Liver (tissue), 9 donors: Measurements from ENCODE around the gene SNX13. TPM values are rescaled to one million over a fixed set of nuclear protein-coding genes. Genes with fewer than 3 reads are reported as not detected.

Experiments used
- DNase-seq: peaks from one replicate; pipeline ENCODE4 v3.0.0-alpha.2; 2017; ENCODE audit warnings: low spot score
- H3K27ac ChIP-seq, 2 donors: one replicate each; pipeline ENCODE4 v1.7.0; 2013; ENCODE audit warnings: inconsistent platforms in 2 of 2, low read length in 2 of 2, control low read depth in 1 of 2, low read depth in 1 of 2, mild to moderate bottlenecking in 1 of 2
- H3K27me3 ChIP-seq, 4 donors: one replicate each; pipeline versions ENCODE4 v1.6.1 to v1.7.0; 2013; ENCODE audit warnings: low read length in 3 of 4, inconsistent platforms in 1 of 4, mild to moderate bottlenecking in 1 of 4, moderate library complexity in 1 of 4; ENCODE audit not compliant: control insufficient read depth in 4 of 4, insufficient read depth in 4 of 4
- H3K36me3 ChIP-seq, 4 donors: one replicate each; pipeline versions ENCODE4 v1.6.1 to v1.7.0; 2013; ENCODE audit warnings: low read length in 3 of 4, mild to moderate bottlenecking in 3 of 4, low read depth in 1 of 4, moderate library complexity in 1 of 4; ENCODE audit not compliant: control insufficient read depth in 4 of 4, insufficient read depth in 3 of 4
- H3K4me1 ChIP-seq, 4 donors: one replicate each; pipeline versions ENCODE4 v1.6.1 to v1.7.0; 2013; ENCODE audit warnings: low read length in 3 of 4, mild to moderate bottlenecking in 3 of 4, moderate library complexity in 1 of 4; ENCODE audit not compliant: control insufficient read depth in 4 of 4, insufficient read depth in 4 of 4
- H3K4me3 ChIP-seq, 3 donors: one replicate each; pipeline versions ENCODE4 v1.6.1 to v1.7.0; 2013; ENCODE audit warnings: low read length in 3 of 3, control low read depth in 1 of 3, low read depth in 1 of 3, mild to moderate bottlenecking in 1 of 3
- H3K9ac ChIP-seq, 2 donors: one replicate each; pipeline ENCODE4 v1.7.0; 2013; ENCODE audit warnings: low read length in 2 of 2, mild to moderate bottlenecking in 2 of 2, moderate library complexity in 2 of 2, control low read depth in 1 of 2, low read depth in 1 of 2
- H3K9me3 ChIP-seq, 4 donors: one replicate each; pipeline versions ENCODE4 v1.6.1 to v1.7.0; 2013; ENCODE audit warnings: low read length in 3 of 4; ENCODE audit not compliant: control insufficient read depth in 4 of 4
- CTCF ChIP-seq: fragments of 150-350 bp; IDR thresholded peaks from 2 replicates; pipeline ENCODE4 v1.5.1; 2017; ENCODE audit warnings: improper control_type of control experiment, low read depth, low read length; ENCODE audit not compliant: missing input control
- EGR1 ChIP-seq, 2 donors: IDR thresholded peaks; 2 replicates each; pipeline ENCODE4 v1.6.1; 2016 to 2018; ENCODE audit warnings: antibody characterized with exemption in 2 of 2, low read depth in 2 of 2
- FOXA1 ChIP-seq: IDR thresholded peaks from 2 replicates; pipeline ENCODE4 v1.6.1; 2016; ENCODE audit warnings: antibody characterized with exemption
- GABPA ChIP-seq, 2 donors: IDR thresholded peaks in 1 of 2; conservative IDR thresholded peaks in 1 of 2; 2 replicates each; pipeline ENCODE4 v1.6.1; 2016; ENCODE audit warnings: antibody characterized with exemption in 2 of 2, mild to moderate bottlenecking in 1 of 2, moderate library complexity in 1 of 2
- HNF4A ChIP-seq, 2 donors: conservative IDR thresholded peaks; 2 replicates each; pipeline ENCODE4 v1.6.1; 2016; ENCODE audit warnings: antibody characterized with exemption in 2 of 2, mild to moderate bottlenecking in 2 of 2
- HNF4G ChIP-seq: IDR thresholded peaks from 2 replicates; pipeline ENCODE4 v1.6.1; 2016; ENCODE audit warnings: antibody characterized with exemption
- JUND ChIP-seq, 2 donors: IDR thresholded peaks; 2 replicates each; pipeline ENCODE4 v1.6.1; 2016; ENCODE audit warnings: antibody characterized with exemption in 2 of 2
- RAD21 ChIP-seq, 2 donors: IDR thresholded peaks; 2 replicates each; pipeline ENCODE4 v1.6.1; 2016; ENCODE audit warnings: antibody characterized with exemption in 2 of 2, mild to moderate bottlenecking in 2 of 2
- REST ChIP-seq: IDR thresholded peaks from 2 replicates; pipeline ENCODE4 v1.6.1; 2016; ENCODE audit warnings: antibody characterized with exemption, mild to moderate bottlenecking
- SP1 ChIP-seq: IDR thresholded peaks from 2 replicates; pipeline ENCODE4 v1.6.1; 2018; ENCODE audit warnings: antibody characterized with exemption, mild to moderate bottlenecking
- TAF1 ChIP-seq: conservative IDR thresholded peaks from 2 replicates; pipeline ENCODE4 v1.6.1; 2016; ENCODE audit warnings: antibody characterized with exemption, mild to moderate bottlenecking
- YY1 ChIP-seq: IDR thresholded peaks from 2 replicates; pipeline ENCODE4 v1.6.1; 2016; ENCODE audit warnings: antibody characterized with exemption, mild to moderate bottlenecking
- WGBS: extraction: QIAGEN DNeasy Blood & Tissue Kit; methylation state at CpG from one replicate; pipeline ENCODE4 v1.1.7; 2013; 5-methylcytosine and 5-hydroxymethylcytosine counted together
- polyA plus RNA-seq, 2 donors: library from polyadenylated mRNA; stranded (reverse) in 1 of 2; unstranded in 1 of 2; fragments of 200-250 nt in 1 of 2; fragments of >200 nt in 1 of 2; fragmentation: Nextera tagmentation in 1 of 2; extraction: Ambion mirVana in 1 of 2; gene quantifications; one replicate each; pipeline versions ENCODE4 v1.2.1 to v1.2.3, GENCODE V29; 2013 to 2015
- total RNA-seq, 2 donors: library from RNA; depleted of rRNA; stranded (reverse); fragments of >200 nt; gene quantifications; one replicate each; pipeline ENCODE4 v1.2.3, GENCODE V29; 2014
- TF ChIP-seq, protein P1 (sequence below): IDR thresholded peaks from 2 replicates; pipeline ENCODE4 v1.6.1; 2016; ENCODE audit warnings: antibody characterized with exemption
- donor health status: healthy.
- donor health status: healthy.
- donor health status: healthy.
- donor health status: healthy.
- donor health status: healthy.

The SNX13 gene
- 10 to 100 TPM; 21.5 to 28.1 TPM for total RNA-seq
- polyA plus RNA-seq: 1 to 10 TPM; 5.4 to 6.4 TPM

DNA sequence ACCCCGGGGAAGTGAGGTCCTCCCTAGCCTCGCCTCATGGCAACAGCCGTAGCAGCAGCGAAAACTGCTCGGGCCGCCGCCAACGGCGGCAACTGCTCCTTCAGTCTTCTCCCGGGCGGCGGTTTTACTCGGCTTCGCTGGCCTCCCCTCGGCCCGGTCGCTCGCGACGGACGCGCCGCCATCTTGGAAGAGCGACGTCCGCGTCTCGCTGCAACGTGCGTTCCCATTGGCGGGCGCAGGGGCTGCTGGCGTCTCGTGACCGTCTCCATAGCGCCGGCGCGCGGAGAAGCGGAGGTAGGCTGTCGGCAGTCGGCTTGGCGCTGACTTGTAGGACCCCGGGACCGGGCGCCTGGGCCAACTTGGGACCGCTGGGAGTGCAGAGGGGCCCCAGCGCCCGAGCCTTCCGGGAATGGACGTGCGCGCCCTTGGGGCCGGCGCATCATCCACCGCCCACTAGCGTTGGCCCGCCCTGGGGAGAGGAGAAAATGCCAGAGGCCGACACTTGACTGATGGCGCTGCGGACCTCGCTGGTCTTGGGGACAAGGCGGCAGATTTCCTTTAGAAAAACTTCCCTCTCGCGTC lies at the start of gene SNX13:
Gene SNX13 (minus strand): TSS at position 193 of the 582 bp plus-strand sequence. CDS start 199 bp downstream, outside the sequence.
- H3K4me3 ChIP-seq: peak within 1 kb of the TSS; percentile 84 to 91 (median 90)
- H3K4me1 ChIP-seq: peaks cover 0 to 28% (median 16%) of the 10 kb centered on the region in 4 donors
- under 1% methylated on average over 66 of the region's 66 CpGs for WGBS
- no peaks in the 10 kb centered on the region for H3K9me3 ChIP-seq
- H3K27ac ChIP-seq: peak within 1 kb of the TSS; percentile 93 to 95
- H3K36me3 ChIP-seq: no peaks in the 10 kb centered on the region
- H3K9ac ChIP-seq: peak within 1 kb of the TSS; percentile 74 to 93
- TF ChIP-seq YY1: peak; percentile 100
- peak; percentile 30 for TF ChIP-seq TAF1
- no peak for TF ChIP-seq HNF4G
- peak in 1 of 2 donors; percentile 30 for TF ChIP-seq GABPA (IDR thresholded peaks at IDR 0.05 in 1 of 2, conservative IDR thresholded peaks at IDR 0.05 in 1 of 2)
- TF ChIP-seq JUND (IDR thresholded peaks at IDR 0.05): no peak
- TF ChIP-seq SP1: peak; percentile 44
- no peak for TF ChIP-seq EGR1 (IDR thresholded peaks at IDR 0.05; ENCODE audit: low read depth in 2 of 2)
- peak; percentile 6 for TF ChIP-seq CTCF
- peak in 1 of 2 donors; percentile 10 for TF ChIP-seq RAD21 (IDR thresholded peaks at IDR 0.05)
- TF ChIP-seq, protein P1, sequence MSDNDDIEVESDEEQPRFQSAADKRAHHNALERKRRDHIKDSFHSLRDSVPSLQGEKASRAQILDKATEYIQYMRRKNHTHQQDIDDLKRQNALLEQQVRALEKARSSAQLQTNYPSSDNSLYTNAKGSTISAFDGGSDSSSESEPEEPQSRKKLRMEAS: peak; percentile 6
- peak; percentile 14 for TF ChIP-seq REST
- no peaks in the 10 kb centered on the region for H3K27me3 ChIP-seq
- peak; percentile 90 for DNase-seq

DNA sequence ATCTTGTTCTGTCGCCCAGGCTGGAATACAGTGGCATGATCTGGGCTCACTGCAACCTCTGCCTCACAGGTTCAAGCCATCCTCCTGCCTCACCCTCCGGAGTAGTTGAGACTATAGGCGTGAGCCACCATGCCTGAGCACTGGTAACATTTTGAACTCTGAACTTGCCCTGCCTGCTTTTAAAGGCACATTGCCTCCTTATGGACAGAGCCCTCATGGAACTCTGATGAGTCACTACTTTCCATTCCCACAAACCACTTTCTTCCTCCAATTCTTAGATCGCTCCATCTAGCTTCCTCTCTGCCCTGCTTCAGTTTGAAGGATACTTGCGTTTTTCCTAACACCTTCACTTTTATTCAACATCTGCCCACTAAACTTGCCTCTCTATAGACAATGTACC lies 49.3 kb upstream of the SNX13 start:
- no peak for TF ChIP-seq HNF4A (conservative IDR thresholded peaks at IDR 0.05)
- no peak for TF ChIP-seq TAF1
- TF ChIP-seq CTCF: no peak
- TF ChIP-seq, protein P1: no peak
- TF ChIP-seq FOXA1: no peak
- TF ChIP-seq HNF4G: no peak
- no peak for TF ChIP-seq SP1
- TF ChIP-seq JUND (IDR thresholded peaks at IDR 0.05): no peak
- Histone ChIP-seq H3K4me3 (no peak overlapping the region), H3K27me3 (no peaks in the 10 kb centered on the region), H3K9ac (no peak overlapping the region), H3K27ac (no peak overlapping the region), H3K9me3 (no peaks in the 10 kb centered on the region), H3K36me3 (no peaks in the 10 kb centered on the region), H3K4me1 (no peaks in the 10 kb centered on the region)
- no peak for DNase-seq
- 89% methylated on average over 5 of the region's 5 CpGs for WGBS
